Natural killer cell (primary cell): ENCODE results near the gene URM1. TPM values are rescaled to one million over a fixed set of nuclear protein-coding genes. Genes with fewer than 3 reads are reported as not detected.

Experiments
- ATAC-seq, 3 donors: fragments of 150-1000 bp in 2 of 3; fragments of 200-7000 bp in 1 of 3; cut with Tn5 transposase; 1 replicate in 1 of 3; 2 replicates in 2 of 3; pipeline ENCODE4 v1.10.0; 2021; ENCODE audit warnings: mild to moderate bottlenecking in 2 of 3, moderate library complexity in 2 of 3
- DNase-seq, 2 donors: peaks; one replicate each; pipeline versions ENCODE4 v3.0.0 to v3.0.0-alpha.2; 2013 to 2021; ENCODE audit warnings: mixed read lengths in 1 of 2
- H3K27ac ChIP-seq: one replicate; pipeline ENCODE4 v1.5.1; 2013; ENCODE audit warnings: mild to moderate bottlenecking, low read length
- H3K27me3 ChIP-seq: one replicate; pipeline ENCODE4 v1.6.1; 2013; ENCODE audit warnings: low read length; ENCODE audit not compliant: control insufficient read depth, insufficient read depth
- H3K36me3 ChIP-seq: one replicate; pipeline ENCODE4 v1.6.1; 2013; ENCODE audit warnings: low read length; ENCODE audit not compliant: control insufficient read depth, insufficient read depth
- H3K4me1 ChIP-seq: one replicate; pipeline ENCODE4 v1.6.1; 2013; ENCODE audit warnings: low read length; ENCODE audit not compliant: control insufficient read depth, insufficient read depth
- H3K4me3 ChIP-seq: one replicate; pipeline ENCODE4 v1.5.1; 2013; ENCODE audit warnings: low read length
- H3K9me3 ChIP-seq: one replicate; pipeline ENCODE4 v1.6.1; 2013; ENCODE audit warnings: low read length; ENCODE audit not compliant: control insufficient read depth, insufficient read depth
- H3K27ac Mint-ChIP-seq, 2 donors: one replicate each; pipeline ENCODE4 v1.8.0; 2022; ENCODE audit warnings: mild to moderate bottlenecking in 2 of 2, mixed read lengths in 2 of 2, moderate library complexity in 1 of 2
- H3K27me3 Mint-ChIP-seq, 2 donors: one replicate each; pipeline ENCODE4 v1.8.0; 2022; ENCODE audit warnings: low read depth in 2 of 2, mixed read lengths in 2 of 2
- H3K36me3 Mint-ChIP-seq: one replicate; pipeline ENCODE4 v1.8.0; 2022; ENCODE audit warnings: mixed read lengths
- H3K4me1 Mint-ChIP-seq, 2 donors: one replicate each; pipeline ENCODE4 v1.8.0; 2022; ENCODE audit warnings: mixed read lengths in 2 of 2
- H3K4me3 Mint-ChIP-seq: one replicate; pipeline ENCODE4 v1.8.0; 2022; ENCODE audit warnings: mild to moderate bottlenecking, moderate library complexity, mixed read lengths
- H3K9me3 Mint-ChIP-seq, 2 donors: one replicate each; pipeline ENCODE4 v1.8.0; 2022; ENCODE audit warnings: mixed read lengths in 2 of 2
- WGBS: methylation state at CpG from one replicate; pipeline ENCODE4 v1.1.7; 2013; ENCODE audit warnings: missing lambda C conversion rate; ENCODE audit not compliant: insufficient coverage; 5-methylcytosine and 5-hydroxymethylcytosine counted together
- intact Hi-C: fragments of 100-400 bp; cut with micrococcal nuclease; formaldehyde crosslinking; loops from one replicate; pipeline ENCODE4 v1.14.2; 2022
- total RNA-seq, 4 donors: library from RNA; stranded (reverse); fragments of 120-200 nt in 1 of 4; gene quantifications; one replicate each; pipeline versions ENCODE4 v1.2.3 to v1.2.4, GENCODE V29; 2013 to 2022
- TF ChIP-seq, protein P1 (sequence below): fragments of 200-600 bp; IDR thresholded peaks from one replicate; pipeline ENCODE4 v1.8.0; 2022; ENCODE audit warnings: antibody characterized with exemption

The URM1 gene
- total RNA-seq, 3 donors from 2014 or later (not counting 1 experiment from before 2014, with no cell fraction given), result 39.4 to 47.8 (median 46.7) TPM

GRCh38 chr9:128365525-128365924 lies 5.6 kb upstream of the URM1 start:
- Mint-ChIP-seq H3K27me3 (peaks cover 0 to 9% of the 10 kb centered on the region in 2 donors), H3K36me3 (no peaks in the 10 kb centered on the region), H3K27ac (no peak overlapping the region), H3K9me3 (no peaks in the 10 kb centered on the region), H3K4me3 (no peak overlapping the region), H3K4me1 (peaks cover 12 to 13% of the 10 kb centered on the region in 2 donors)
- TF ChIP-seq, protein P1, sequence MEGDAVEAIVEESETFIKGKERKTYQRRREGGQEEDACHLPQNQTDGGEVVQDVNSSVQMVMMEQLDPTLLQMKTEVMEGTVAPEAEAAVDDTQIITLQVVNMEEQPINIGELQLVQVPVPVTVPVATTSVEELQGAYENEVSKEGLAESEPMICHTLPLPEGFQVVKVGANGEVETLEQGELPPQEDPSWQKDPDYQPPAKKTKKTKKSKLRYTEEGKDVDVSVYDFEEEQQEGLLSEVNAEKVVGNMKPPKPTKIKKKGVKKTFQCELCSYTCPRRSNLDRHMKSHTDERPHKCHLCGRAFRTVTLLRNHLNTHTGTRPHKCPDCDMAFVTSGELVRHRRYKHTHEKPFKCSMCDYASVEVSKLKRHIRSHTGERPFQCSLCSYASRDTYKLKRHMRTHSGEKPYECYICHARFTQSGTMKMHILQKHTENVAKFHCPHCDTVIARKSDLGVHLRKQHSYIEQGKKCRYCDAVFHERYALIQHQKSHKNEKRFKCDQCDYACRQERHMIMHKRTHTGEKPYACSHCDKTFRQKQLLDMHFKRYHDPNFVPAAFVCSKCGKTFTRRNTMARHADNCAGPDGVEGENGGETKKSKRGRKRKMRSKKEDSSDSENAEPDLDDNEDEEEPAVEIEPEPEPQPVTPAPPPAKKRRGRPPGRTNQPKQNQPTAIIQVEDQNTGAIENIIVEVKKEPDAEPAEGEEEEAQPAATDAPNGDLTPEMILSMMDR, result no peak
- ATAC-seq (no peak), DNase-seq (no peak)
- Histone ChIP-seq H3K4me1 (peaks cover 22% of the 10 kb centered on the region), H3K9me3 (no peaks in the 10 kb centered on the region), H3K27me3 (no peaks in the 10 kb centered on the region), H3K4me3 (no peak overlapping the region), H3K36me3 (no peaks in the 10 kb centered on the region), H3K27ac (no peak overlapping the region)
- intact Hi-C loops, result no loop called here
- 85% methylated on average over 4 of the region's 4 CpGs for WGBS

GRCh38 chr9:128369024-128369706 lies 2.0 kb upstream of the URM1 start:
- 96% methylated on average over 9 of the region's 9 CpGs for WGBS
- no peak overlapping the region for H3K27ac ChIP-seq
- ATAC-seq (no peak), DNase-seq (no peak)
- Mint-ChIP-seq H3K4me1 (peaks cover 25 to 29% of the 10 kb centered on the region in 2 donors), H3K36me3 (no peaks in the 10 kb centered on the region), H3K4me3 (no peak overlapping the region), H3K27me3 (peaks cover 0 to 9% of the 10 kb centered on the region in 2 donors), H3K9me3 (no peaks in the 10 kb centered on the region), H3K27ac (no peak overlapping the region)
- intact Hi-C loops, result no loop called here
- TF ChIP-seq, protein P1, result no peak
- H3K9me3 ChIP-seq, result no peaks in the 10 kb centered on the region
- H3K36me3 ChIP-seq, result no peaks in the 10 kb centered on the region
- H3K4me1 ChIP-seq, result peaks cover 29% of the 10 kb centered on the region
- no peaks in the 10 kb centered on the region for H3K27me3 ChIP-seq
- H3K4me3 ChIP-seq, result no peak overlapping the region

- Histone ChIP-seq H3K36me3 (peaks cover 2% of the 10 kb centered on the region), H3K27me3 (no peaks in the 10 kb centered on the region), H3K9me3 (no peaks in the 10 kb centered on the region), H3K4me3 (peak overlapping the region; percentile 72), H3K27ac (peak overlapping the region; percentile 82), H3K4me1 (peaks cover 21% of the 10 kb centered on the region)
- ATAC-seq (no peak), DNase-seq (no peak)
- H3K27ac Mint-ChIP-seq, result peak overlapping the region; percentile 96 to 99
- no peaks in the 10 kb centered on the region for H3K9me3 Mint-ChIP-seq
- H3K4me3 Mint-ChIP-seq, result peak overlapping the region; percentile 96
- H3K4me1 Mint-ChIP-seq, result peaks cover 25 to 29% of the 10 kb centered on the region in 2 donors
- TF ChIP-seq, protein P1, result no peak
- intact Hi-C loops, result no loop called here
- H3K27me3 Mint-ChIP-seq, result peaks cover 0 to 5% of the 10 kb centered on the region in 2 donors
- H3K36me3 Mint-ChIP-seq, result no peaks in the 10 kb centered on the region
These were observed 815 bp upstream of the URM1 start for GRCh38 chr9:128370367-128370751.
